Bronchial epithelial cell (primary cell): Measurements from ENCODE around the gene GPR61. TPM values are rescaled to one million over a fixed set of nuclear protein-coding genes. Genes with fewer than 3 reads are reported as not detected.

ENCODE experiments used
- DNase-seq: peaks from one replicate; pipeline ENCODE4 v3.0.0-alpha.2; 2010; ENCODE audit warnings: low read depth
- FAIRE-seq: peaks from 2 replicates; lab custom pipeline; 2011; peaks lifted over from hg19 to GRCh38; lab: Jason Lieb, UNC
- H3K27me3 ChIP-seq: 2 replicates; pipeline ENCODE4 v1.5.1; 2011; ENCODE audit warnings: low read length; ENCODE audit not compliant: control insufficient read depth, insufficient read depth
- H3K36me3 ChIP-seq: 2 replicates; pipeline ENCODE4 v1.5.1; 2011; ENCODE audit warnings: low read length; ENCODE audit not compliant: control insufficient read depth, insufficient read depth
- H3K4me3 ChIP-seq: 2 replicates; pipeline ENCODE4 v1.5.1; 2011; ENCODE audit warnings: mild to moderate bottlenecking, low read depth, low read length, control low read depth
- total RNA-seq: library from RNA; depleted of rRNA; stranded (reverse); fragments of >200 nt; gene quantifications from 2 replicates; pipeline ENCODE4 v1.2.1, GENCODE V29; 2014
- TF ChIP-seq, protein P1 (sequence below): IDR thresholded peaks from 2 replicates; pipeline ENCODE4 v1.5.1; 2011; ENCODE audit warnings: mild to moderate bottlenecking, moderate library complexity, low read length, control low read depth, inconsistent platforms; ENCODE audit not compliant: insufficient read depth, severe bottlenecking

The GPR61 gene
- total RNA-seq, 1 donor from 2014 or later: not detected

- DNase-seq (no peak), FAIRE-seq (no peak)
- TF ChIP-seq, protein P1, sequence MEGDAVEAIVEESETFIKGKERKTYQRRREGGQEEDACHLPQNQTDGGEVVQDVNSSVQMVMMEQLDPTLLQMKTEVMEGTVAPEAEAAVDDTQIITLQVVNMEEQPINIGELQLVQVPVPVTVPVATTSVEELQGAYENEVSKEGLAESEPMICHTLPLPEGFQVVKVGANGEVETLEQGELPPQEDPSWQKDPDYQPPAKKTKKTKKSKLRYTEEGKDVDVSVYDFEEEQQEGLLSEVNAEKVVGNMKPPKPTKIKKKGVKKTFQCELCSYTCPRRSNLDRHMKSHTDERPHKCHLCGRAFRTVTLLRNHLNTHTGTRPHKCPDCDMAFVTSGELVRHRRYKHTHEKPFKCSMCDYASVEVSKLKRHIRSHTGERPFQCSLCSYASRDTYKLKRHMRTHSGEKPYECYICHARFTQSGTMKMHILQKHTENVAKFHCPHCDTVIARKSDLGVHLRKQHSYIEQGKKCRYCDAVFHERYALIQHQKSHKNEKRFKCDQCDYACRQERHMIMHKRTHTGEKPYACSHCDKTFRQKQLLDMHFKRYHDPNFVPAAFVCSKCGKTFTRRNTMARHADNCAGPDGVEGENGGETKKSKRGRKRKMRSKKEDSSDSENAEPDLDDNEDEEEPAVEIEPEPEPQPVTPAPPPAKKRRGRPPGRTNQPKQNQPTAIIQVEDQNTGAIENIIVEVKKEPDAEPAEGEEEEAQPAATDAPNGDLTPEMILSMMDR: no peak
- Histone ChIP-seq H3K36me3 (no peaks in the 10 kb centered on the region), H3K27me3 (peaks cover 2% of the 10 kb centered on the region), H3K4me3 (no peak overlapping the region)
These were observed 9.7 kb upstream of the GPR61 start for GRCh38 chr1:109529881-109530456.

DNA sequence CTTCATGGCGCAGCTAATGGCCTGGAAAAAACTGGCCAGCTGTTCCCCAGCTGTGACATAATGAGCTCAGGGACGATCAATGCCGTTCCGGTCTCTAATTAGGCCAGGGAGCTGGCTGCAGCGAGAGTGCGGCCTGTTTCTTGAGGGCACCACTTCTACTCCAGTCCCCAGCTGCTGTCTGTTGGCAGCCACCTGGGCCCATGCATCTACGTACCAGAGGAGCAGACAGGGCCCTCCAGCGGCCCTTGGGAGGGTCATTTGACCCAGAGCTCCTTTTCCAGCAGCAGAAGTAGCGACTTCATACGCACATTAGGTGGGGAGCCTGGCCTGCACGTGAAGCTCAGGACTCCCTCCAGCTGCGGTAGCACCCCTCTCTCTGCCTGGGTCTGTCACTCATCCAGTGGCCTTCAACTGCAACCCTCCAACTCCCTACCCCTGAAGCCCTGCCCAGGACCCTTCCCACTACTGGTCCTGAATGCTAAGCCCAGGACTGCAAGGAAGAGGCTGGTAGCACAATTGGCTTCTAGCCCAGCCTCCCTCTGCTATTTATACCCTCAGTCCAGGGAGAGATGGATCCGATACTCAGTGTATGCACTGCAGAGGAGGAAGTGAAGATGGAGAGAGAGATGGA is 9.1 kb upstream of the GPR61 start:
- peaks cover 2% of the 10 kb centered on the region for H3K27me3 ChIP-seq
- H3K4me3 ChIP-seq: no peak overlapping the region
- DNase-seq (no peak), FAIRE-seq (no peak)
- TF ChIP-seq, protein P1: no peak
- H3K36me3 ChIP-seq: no peaks in the 10 kb centered on the region

- TF ChIP-seq, protein P1: no peak
- DNase-seq: no peak
- H3K4me3 ChIP-seq: no peak overlapping the region
- peaks cover 2% of the 10 kb centered on the region for H3K27me3 ChIP-seq
- no peaks in the 10 kb centered on the region for H3K36me3 ChIP-seq
- no peak for FAIRE-seq
These were observed 8.3 kb upstream of the GPR61 start for GRCh38 chr1:109531380-109531779.

GRCh38 chr1:109531826-109532364 is 7.8 kb upstream of the GPR61 start:
- TF ChIP-seq, protein P1: no peak
- FAIRE-seq (no peak), DNase-seq (no peak)
- no peak overlapping the region for H3K4me3 ChIP-seq
- H3K27me3 ChIP-seq: peaks cover 2% of the 10 kb centered on the region
- no peaks in the 10 kb centered on the region for H3K36me3 ChIP-seq

- FAIRE-seq (no peak), DNase-seq (peak; percentile 46)
- TF ChIP-seq, protein P1: peak; percentile 98
- Histone ChIP-seq H3K4me3 (no peak overlapping the region), H3K36me3 (no peaks in the 10 kb centered on the region), H3K27me3 (no peaks in the 10 kb centered on the region)
These were observed 7.1 kb upstream of the GPR61 start for GRCh38 chr1:109532365-109533136.
